Head of caudate nucleus (tissue), 42 donors: Measurements from ENCODE around the gene CACNG8.
A peak's percentile ranks its signal among the peaks of the same experiment; 100 is the strongest.
"Not testable (repeated sequence)": the region's sequence is repeated elsewhere in the genome, so short reads cannot be mapped to it uniquely, and the experiment has no call there.

Experiments used
- DNase-seq, 42 donors: peaks; one replicate each; pipeline versions ENCODE4 v3.0.0 to v3.0.0-alpha.2; 2020 to 2021; ENCODE audit warnings: mixed read lengths in 7 of 42
- intact Hi-C: fragments of 100-400 bp; cut with DNase I; formaldehyde crosslinking; loops from one replicate; pipeline ENCODE4 v1.15.0; 2022

Gene CACNG8

DNA sequence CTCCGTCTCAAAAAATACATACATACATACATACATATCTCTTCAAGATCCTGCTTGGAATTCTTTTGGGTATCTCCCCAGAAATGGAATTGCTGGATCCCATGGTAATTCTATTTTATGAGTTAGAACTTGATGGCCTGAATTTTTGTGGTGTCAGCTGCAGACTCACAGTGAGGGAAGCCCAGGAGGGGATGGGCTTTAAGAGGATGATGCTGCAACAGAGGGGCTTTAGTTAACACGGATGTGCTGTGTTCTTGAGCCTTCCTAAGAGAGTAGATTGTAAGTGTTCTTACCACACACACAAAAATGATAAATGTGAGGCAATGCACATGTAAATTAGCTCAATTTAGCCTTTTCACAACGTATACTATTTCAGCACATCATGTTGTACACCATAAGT is 60.5 kb downstream of the CACNG8 start:
- intact Hi-C loops, result loop anchor here (5.0 to 10.0 kb wide), 2 partner anchors 116 to 218 kb away; partner anchors contain the start of gene CACNG7
- no peak for DNase-seq

DNA sequence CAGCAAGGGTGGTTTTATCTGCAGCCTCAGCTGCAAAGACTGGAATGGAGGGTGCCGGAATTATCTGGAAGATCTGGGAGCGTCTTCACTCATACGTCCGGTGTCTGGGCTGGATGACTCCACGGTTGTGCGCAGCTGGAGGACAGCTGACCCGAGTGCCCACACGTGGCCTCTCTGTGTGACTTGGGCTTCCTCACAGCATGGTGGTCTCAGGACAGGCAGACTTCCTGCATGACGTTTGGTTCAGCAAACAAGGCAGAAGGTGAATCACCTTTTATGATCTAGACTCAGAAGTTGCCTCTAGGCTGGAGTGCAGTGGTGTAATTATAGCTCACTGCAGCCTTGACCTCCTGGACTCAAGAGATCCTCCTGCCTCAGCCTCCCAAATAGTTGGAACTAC is 61.9 kb downstream of the CACNG8 start:
- no peak for DNase-seq
- intact Hi-C loops, result loop anchor here (5.0 to 10.0 kb wide), 2 partner anchors 117 to 220 kb away; partner anchors contain the start of gene CACNG7

DNA sequence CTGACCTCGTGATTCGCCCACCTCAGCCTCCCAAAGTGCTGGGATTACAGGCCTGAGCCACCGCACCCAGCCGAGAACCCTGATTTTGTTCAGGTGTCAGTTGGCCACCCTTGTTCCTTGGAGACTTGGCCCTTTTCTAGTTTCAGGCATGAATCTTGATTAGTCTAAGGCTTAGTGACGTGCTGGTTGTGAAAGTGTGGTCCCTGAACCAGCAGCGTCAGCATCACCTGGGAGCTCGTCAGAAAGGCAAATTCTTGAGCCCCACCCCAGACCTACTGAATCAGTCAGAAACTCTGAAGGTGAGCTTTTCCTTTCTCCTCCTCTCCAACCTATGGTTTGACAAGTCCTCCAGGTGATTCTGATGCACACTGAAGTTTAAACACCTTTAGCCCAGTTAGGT is 63.9 kb downstream of the CACNG8 start:
- intact Hi-C loops, result loop anchor here (10.0 kb wide), 1 partner anchor 222 kb away; no protein-coding TSS in a partner anchor
- no peak for DNase-seq

DNA sequence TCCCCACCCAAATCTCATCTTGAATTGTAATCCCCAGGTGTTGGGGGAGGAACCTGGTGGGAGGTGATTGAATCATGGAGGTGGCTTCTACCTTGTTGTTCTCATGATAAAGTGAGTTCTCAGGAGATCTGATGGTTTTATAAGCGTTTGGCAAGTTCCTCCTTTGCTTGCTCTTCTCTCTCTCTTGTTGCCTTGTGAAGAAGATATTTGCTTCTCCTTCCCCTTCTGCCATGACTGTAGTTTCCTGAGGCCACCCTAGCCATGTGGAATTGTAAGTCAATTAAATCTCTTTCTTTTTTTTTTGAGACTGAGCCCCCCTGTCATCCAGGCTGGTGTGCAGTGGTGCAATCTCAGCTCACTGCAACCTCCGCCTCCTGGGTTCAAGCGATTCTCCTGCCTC is 66.6 kb downstream of the CACNG8 start:
- intact Hi-C loops, result loop anchor here (10.0 kb wide), 1 partner anchor 224 kb away; no protein-coding TSS in a partner anchor
- DNase-seq, result no peak

- DNase-seq, result peak; percentile 37 to 83 (median 68)
- intact Hi-C loops, result loop anchor here (10.0 kb wide), 1 partner anchor 225 kb away; no protein-coding TSS in a partner anchor
Measured at GRCh38 chr19:54029930-54030490, 67.3 kb downstream of the CACNG8 start.

DNA sequence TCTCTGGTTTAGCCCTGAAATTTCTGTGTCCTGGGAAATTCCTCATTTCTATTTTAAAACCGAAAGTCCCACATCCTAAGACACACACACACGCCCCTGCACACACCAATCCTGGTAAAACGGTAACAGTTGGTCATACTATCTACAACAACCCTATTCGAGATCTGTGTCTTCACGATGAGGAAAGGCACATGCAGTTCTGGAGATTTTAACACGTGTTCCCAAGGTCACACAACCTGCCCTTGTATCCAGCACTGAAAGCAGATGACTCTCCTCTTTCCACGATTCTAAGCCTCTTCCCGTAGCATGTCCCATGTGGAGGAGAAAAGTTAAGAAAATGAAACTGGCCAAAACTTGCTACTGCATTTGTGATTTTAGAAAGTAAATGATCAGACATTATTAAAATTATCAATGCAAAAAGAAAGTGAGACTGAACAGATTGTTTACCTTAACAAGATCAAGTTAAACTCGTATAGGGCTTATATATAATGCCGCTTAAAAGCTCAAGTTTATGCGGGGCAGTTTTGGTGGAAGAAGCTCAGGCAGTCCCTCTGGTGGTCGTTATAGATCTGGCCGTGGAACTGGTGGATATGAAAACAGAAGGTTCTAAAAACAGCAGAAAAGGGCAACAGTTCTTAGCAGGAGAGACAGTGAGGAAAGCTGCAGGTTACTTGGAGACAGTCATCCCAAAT is 68.3 kb downstream of the CACNG8 start:
- intact Hi-C loops, result no loop called here
- no peak for DNase-seq

DNA sequence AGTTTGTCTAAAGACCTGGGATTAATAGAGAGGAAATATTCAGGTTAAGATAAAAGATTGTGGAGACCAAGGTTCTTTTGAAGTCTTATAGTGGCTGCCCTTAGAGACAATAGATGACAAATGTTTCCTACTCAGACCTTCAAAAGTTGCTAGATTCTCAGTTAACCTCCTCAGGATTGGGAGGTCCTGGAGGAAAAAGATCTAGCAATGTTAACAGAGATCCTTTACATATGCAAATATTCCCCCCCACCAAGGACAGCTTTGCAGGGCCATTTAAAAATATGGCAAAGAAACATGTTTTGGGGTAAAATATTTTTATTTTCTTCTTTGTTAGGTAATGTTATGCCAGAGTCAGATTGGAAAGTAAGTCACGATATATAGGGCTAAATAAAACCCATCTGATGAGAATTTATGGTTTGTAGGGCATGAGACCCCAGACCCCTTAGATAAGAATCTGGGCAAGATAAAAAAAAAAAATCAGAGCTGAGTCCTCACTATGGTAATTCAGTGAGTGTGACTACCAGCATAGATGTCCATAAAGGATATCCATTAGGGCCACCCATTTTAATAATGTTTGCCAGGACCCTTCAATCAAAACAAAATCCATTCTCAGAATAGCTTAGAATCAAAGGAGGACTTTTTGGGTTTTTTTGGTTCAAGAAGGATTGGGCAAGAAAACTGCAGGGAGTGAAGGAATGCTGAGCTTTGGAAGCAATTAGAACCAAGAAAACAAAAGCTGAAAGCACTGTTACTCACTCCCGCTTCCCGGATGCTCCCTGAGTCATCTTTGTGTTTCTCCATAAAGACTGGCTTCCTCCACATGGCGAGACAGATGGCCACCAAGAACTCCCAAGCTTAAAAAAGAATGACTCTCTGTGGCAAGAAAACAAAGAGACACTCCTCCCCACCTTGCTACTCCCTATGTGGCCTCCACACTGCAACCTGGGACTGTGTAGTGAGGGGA is 72.8 kb downstream of the CACNG8 start:
- DNase-seq, result peak in 1 of 42 donors; percentile 12
- intact Hi-C loops, result no loop called here

GRCh38 chr19:54036542-54036941 is 73.8 kb downstream of the CACNG8 start:
- DNase-seq, intact Hi-C loops: not testable (repeated sequence)
